OCI-LY3 (cell line): Measurements from ENCODE around the gene MOGAT3.

Experiments
- H2AFZ ChIP-seq: fragments of 200-600, 300-600 bp; shearing (Covaris generic); 2 replicates; pipeline ENCODE4 v1.6.0; 2014; ENCODE audit warnings: antibody characterized with exemption, low read depth, low read length
- H3K27ac ChIP-seq: fragments of 200-600, 300-600 bp; sonication (generic); 2 replicates; pipeline ENCODE4 v1.5.1; 2014; ENCODE audit warnings: mild to moderate bottlenecking, low read length, moderate library complexity, mixed read lengths
- H3K27me3 ChIP-seq: fragments of 200-600, 300-600 bp; sonication (generic); 2 replicates; pipeline ENCODE4 v1.6.1; 2014; ENCODE audit warnings: low read depth, low read length, mixed read lengths
- H3K36me3 ChIP-seq: fragments of 200-600, 300-600 bp; sonication (generic); replicated peaks from 2 replicates; pipeline ENCODE3; 2014; ENCODE audit warnings: low read depth, low read length, mixed read lengths
- H3K4me1 ChIP-seq: fragments of 300-600, 200-600 bp; sonication (generic); 2 replicates; pipeline ENCODE4 v1.6.1; 2014; ENCODE audit warnings: low read length, mixed read lengths
- H3K4me2 ChIP-seq: fragments of 200-600, 300-600 bp; sonication (generic); 2 replicates; pipeline ENCODE4 v1.6.1; 2014; ENCODE audit warnings: low read length, mixed read lengths
- H3K4me3 ChIP-seq: fragments of 300-600, 200-600 bp; sonication (generic); 2 replicates; pipeline ENCODE4 v1.5.1; 2014; ENCODE audit warnings: antibody characterized with exemption, mild to moderate bottlenecking, low read length, moderate library complexity
- H3K79me2 ChIP-seq: fragments of 300-600, 200-600 bp; shearing (Covaris generic); 2 replicates; pipeline ENCODE4 v1.6.1; 2014; ENCODE audit warnings: mild to moderate bottlenecking, low read length, mixed read lengths
- H3K9ac ChIP-seq: fragments of 300-600, 200-600 bp; shearing (Covaris generic); 2 replicates; pipeline ENCODE4 v1.6.0; 2014; ENCODE audit warnings: mild to moderate bottlenecking, low read length, moderate library complexity
- H3K9me3 ChIP-seq: fragments of 200-600, 300-600 bp; shearing (Covaris generic); 2 replicates; pipeline ENCODE4 v1.6.1; 2014; ENCODE audit warnings: low read length, mixed read lengths; ENCODE audit not compliant: insufficient read depth
- H4K20me1 ChIP-seq: fragments of 200-600, 300-600 bp; sonication (generic); 2 replicates; pipeline ENCODE4 v1.6.1; 2016; ENCODE audit warnings: low read length, mixed read lengths; ENCODE audit not compliant: insufficient read depth
- CTCF ChIP-seq: fragments of 200-600, 300-600 bp; sonication (generic); IDR thresholded peaks from 2 replicates; pipeline ENCODE4 v1.5.1; 2014; ENCODE audit warnings: antibody characterized with exemption, low read length, low read depth
- EZH2phosphoT487 ChIP-seq: fragments of 200-600 bp; shearing (Covaris generic); IDR thresholded peaks from 2 replicates; pipeline ENCODE4 v1.6.1; 2018; ENCODE audit warnings: antibody characterized with exemption, mixed run types, low read depth

The MOGAT3 gene

GRCh38 chr7:101197991-101198390 is 2.8 kb downstream of the MOGAT3 start:
- H3K9me3 ChIP-seq: no peaks in the 10 kb centered on the region
- H3K4me1 ChIP-seq: no peaks in the 10 kb centered on the region
- H3K79me2 ChIP-seq: no peaks in the 10 kb centered on the region
- no peak overlapping the region for H3K9ac ChIP-seq
- TF ChIP-seq CTCF: no peak
- TF ChIP-seq EZH2phosphoT487: no peak
- no peak overlapping the region for H3K4me2 ChIP-seq
- no peak overlapping the region for H3K4me3 ChIP-seq
- H2AFZ ChIP-seq: no peak overlapping the region
- no peaks in the 10 kb centered on the region for H4K20me1 ChIP-seq
- H3K36me3 ChIP-seq: no peaks in the 10 kb centered on the region
- no peaks in the 10 kb centered on the region for H3K27me3 ChIP-seq
- no peak overlapping the region for H3K27ac ChIP-seq

- Histone ChIP-seq H3K79me2 (no peaks in the 10 kb centered on the region), H3K36me3 (no peaks in the 10 kb centered on the region), H3K9me3 (no peaks in the 10 kb centered on the region), H2AFZ (no peak overlapping the region), H3K9ac (no peak overlapping the region), H3K4me3 (no peak overlapping the region), H4K20me1 (no peaks in the 10 kb centered on the region), H3K4me1 (peaks cover 4% of the 10 kb centered on the region; the same call in 1 of the 2 replicates), H3K27ac (no peak overlapping the region), H3K4me2 (no peak overlapping the region), H3K27me3 (no peaks in the 10 kb centered on the region)
- TF ChIP-seq EZH2phosphoT487 (no peak), CTCF (no peak)
Measured at GRCh38 chr7:101195884-101196283, 5.0 kb downstream of the MOGAT3 start.

- Histone ChIP-seq H3K9me3 (no peaks in the 10 kb centered on the region), H3K79me2 (no peaks in the 10 kb centered on the region), H3K4me2 (no peak overlapping the region), H4K20me1 (no peaks in the 10 kb centered on the region), H3K4me3 (no peak overlapping the region), H3K27ac (no peak overlapping the region), H3K4me1 (peaks cover 10% of the 10 kb centered on the region), H3K27me3 (no peaks in the 10 kb centered on the region), H2AFZ (no peak overlapping the region), H3K9ac (no peak overlapping the region), H3K36me3 (no peaks in the 10 kb centered on the region)
- no peak for TF ChIP-seq EZH2phosphoT487
- TF ChIP-seq CTCF: no peak
Measured at GRCh38 chr7:101189109-101189508, 11.7 kb downstream of the MOGAT3 start.

- TF ChIP-seq CTCF (no peak), EZH2phosphoT487 (no peak)
- no peaks in the 10 kb centered on the region for H3K9me3 ChIP-seq
- H3K27ac ChIP-seq: no peak overlapping the region
Measured at GRCh38 chr7:101186844-101187428, 13.9 kb downstream of the MOGAT3 start.

More at GRCh38 chr7:101186844-101187428, 13.9 kb downstream of the MOGAT3 start:
- peaks cover 12% of the 10 kb centered on the region for H3K4me1 ChIP-seq
- H3K79me2 ChIP-seq: no peaks in the 10 kb centered on the region
- H4K20me1 ChIP-seq: no peaks in the 10 kb centered on the region
- no peak overlapping the region for H3K4me3 ChIP-seq
- H3K9ac ChIP-seq: no peak overlapping the region
- H3K27me3 ChIP-seq: no peaks in the 10 kb centered on the region
- H3K4me2 ChIP-seq: peak overlapping the region; percentile 44
- no peaks in the 10 kb centered on the region for H3K36me3 ChIP-seq
- peak overlapping the region; percentile 74; the same call in 1 of the 2 replicates for H2AFZ ChIP-seq
